Ectodermal cell (in vitro differentiated cells): Measurements from ENCODE around the gene USH1C.

Experiments used
- H3K27ac ChIP-seq: 2 replicates; pipeline ENCODE4 v1.7.0; 2013; ENCODE audit warnings: mild to moderate bottlenecking, low read depth, low read length; ENCODE audit not compliant: insufficient read depth, poor library complexity, severe bottlenecking
- H3K27me3 ChIP-seq: 2 replicates; pipeline ENCODE4 v1.7.0; 2013; ENCODE audit warnings: mild to moderate bottlenecking, low read length; ENCODE audit not compliant: insufficient read depth, control insufficient read depth, poor library complexity, severe bottlenecking
- H3K36me3 ChIP-seq: one replicate; pipeline ENCODE4 v1.7.0; 2013; ENCODE audit warnings: low read length; ENCODE audit not compliant: control insufficient read depth, insufficient read depth
- H3K4me1 ChIP-seq: one replicate; pipeline ENCODE4 v1.7.0; 2013; ENCODE audit warnings: low read length; ENCODE audit not compliant: control insufficient read depth, insufficient read depth
- H3K4me3 ChIP-seq: 2 replicates; pipeline ENCODE4 v1.7.0; 2013; ENCODE audit warnings: low read depth, low read length, control low read depth; ENCODE audit not compliant: insufficient read depth
- H3K9me3 ChIP-seq: 2 replicates; pipeline ENCODE4 v1.7.0; 2013; ENCODE audit warnings: mild to moderate bottlenecking, low read length, moderate library complexity; ENCODE audit not compliant: control insufficient read depth
- WGBS, 2 experiments: methylation state at CpG; one replicate each; pipeline ENCODE4 v1.1.7; 2013; ENCODE audit warnings: missing lambda C conversion rate in 2 of 2; 5-methylcytosine and 5-hydroxymethylcytosine counted together

USH1C gene

GRCh38 chr11:17506942-17507341 lies 37.3 kb downstream of the USH1C start:
- H3K9me3 ChIP-seq = no peaks in the 10 kb centered on the region
- WGBS, 2 experiments = 79 to 84% methylated on average over 3 of the region's 3 CpGs

GRCh38 chr11:17506314-17506713 lies 37.9 kb downstream of the USH1C start:
- Histone ChIP-seq H3K36me3 (no peaks in the 10 kb centered on the region), H3K4me1 (no peaks in the 10 kb centered on the region), H3K9me3 (no peaks in the 10 kb centered on the region), H3K27me3 (no peaks in the 10 kb centered on the region), H3K27ac (no peak overlapping the region), H3K4me3 (no peak overlapping the region)
- 93% methylated on average over 6 of the region's 6 CpGs for WGBS, 2 experiments

More at GRCh38 chr11:17506942-17507341, 37.3 kb downstream of the USH1C start:
- H3K36me3 ChIP-seq = no peaks in the 10 kb centered on the region
- no peak overlapping the region for H3K4me3 ChIP-seq
- H3K27me3 ChIP-seq = no peaks in the 10 kb centered on the region
- H3K27ac ChIP-seq = no peak overlapping the region
- no peaks in the 10 kb centered on the region for H3K4me1 ChIP-seq

- H3K4me3 ChIP-seq = no peak overlapping the region
- H3K27ac ChIP-seq = no peak overlapping the region
- H3K4me1 ChIP-seq = no peaks in the 10 kb centered on the region
- H3K36me3 ChIP-seq = no peaks in the 10 kb centered on the region
- H3K27me3 ChIP-seq = no peaks in the 10 kb centered on the region
- no peaks in the 10 kb centered on the region for H3K9me3 ChIP-seq
- WGBS, 2 experiments = 81 to 87% methylated on average over 4 of the region's 4 CpGs
Observed at GRCh38 chr11:17505146-17505545, 39.1 kb downstream of the USH1C start.

- no peaks in the 10 kb centered on the region for H3K4me1 ChIP-seq
- no peak overlapping the region for H3K27ac ChIP-seq
- no peaks in the 10 kb centered on the region for H3K27me3 ChIP-seq
- no peak overlapping the region for H3K4me3 ChIP-seq
- H3K9me3 ChIP-seq = no peaks in the 10 kb centered on the region
- no peaks in the 10 kb centered on the region for H3K36me3 ChIP-seq
- WGBS, 2 experiments = 55 to 61% methylated on average over 9 of the region's 9 CpGs
Observed at GRCh38 chr11:17504330-17505107, 39.7 kb downstream of the USH1C start.

GRCh38 chr11:17502630-17503029 lies 41.6 kb downstream of the USH1C start:
- no peaks in the 10 kb centered on the region for H3K36me3 ChIP-seq
- 95 to 96% methylated on average over 4 of the region's 4 CpGs for WGBS, 2 experiments
- no peak overlapping the region for H3K27ac ChIP-seq
- H3K4me3 ChIP-seq = no peak overlapping the region
- H3K4me1 ChIP-seq = no peaks in the 10 kb centered on the region
- no peaks in the 10 kb centered on the region for H3K27me3 ChIP-seq
- no peaks in the 10 kb centered on the region for H3K9me3 ChIP-seq

- Histone ChIP-seq H3K27ac (no peak overlapping the region), H3K4me3 (no peak overlapping the region), H3K27me3 (no peaks in the 10 kb centered on the region), H3K4me1 (no peaks in the 10 kb centered on the region), H3K36me3 (no peaks in the 10 kb centered on the region), H3K9me3 (no peaks in the 10 kb centered on the region)
- WGBS, 2 experiments = 93 to 94% methylated on average over 12 of the region's 12 CpGs
Observed at GRCh38 chr11:17500673-17501072, 43.5 kb downstream of the USH1C start.

GRCh38 chr11:17498475-17498874 lies 45.7 kb downstream of the USH1C start:
- Histone ChIP-seq H3K4me1 (no peaks in the 10 kb centered on the region), H3K4me3 (no peak overlapping the region), H3K9me3 (no peaks in the 10 kb centered on the region), H3K27me3 (no peaks in the 10 kb centered on the region), H3K36me3 (no peaks in the 10 kb centered on the region), H3K27ac (no peak overlapping the region)
- 65 to 67% methylated on average over 5 of the region's 5 CpGs for WGBS, 2 experiments

- H3K36me3 ChIP-seq = no peaks in the 10 kb centered on the region
- H3K27ac ChIP-seq = no peak overlapping the region
- H3K9me3 ChIP-seq = no peaks in the 10 kb centered on the region
- WGBS, 2 experiments = 52 to 59% methylated on average over 4 of the region's 4 CpGs
- no peaks in the 10 kb centered on the region for H3K27me3 ChIP-seq
- H3K4me3 ChIP-seq = no peak overlapping the region
- H3K4me1 ChIP-seq = no peaks in the 10 kb centered on the region
Observed at GRCh38 chr11:17498058-17498457, 46.2 kb downstream of the USH1C start.

- no peak overlapping the region for H3K27ac ChIP-seq
- H3K9me3 ChIP-seq = no peaks in the 10 kb centered on the region
- WGBS, 2 experiments = 87 to 90% methylated on average over 7 of the region's 7 CpGs
- H3K36me3 ChIP-seq = no peaks in the 10 kb centered on the region
- no peaks in the 10 kb centered on the region for H3K27me3 ChIP-seq
- H3K4me3 ChIP-seq = no peak overlapping the region
- no peaks in the 10 kb centered on the region for H3K4me1 ChIP-seq
Observed at GRCh38 chr11:17496406-17496805, 47.8 kb downstream of the USH1C start.

GRCh38 chr11:17494019-17494418 lies 50.2 kb downstream of the USH1C start:
- no peak overlapping the region for H3K27ac ChIP-seq
- H3K4me3 ChIP-seq = no peak overlapping the region
- no peaks in the 10 kb centered on the region for H3K9me3 ChIP-seq
- H3K4me1 ChIP-seq = no peaks in the 10 kb centered on the region
- 77 to 82% methylated on average over 6 of the region's 6 CpGs for WGBS, 2 experiments
- H3K36me3 ChIP-seq = no peaks in the 10 kb centered on the region
- no peaks in the 10 kb centered on the region for H3K27me3 ChIP-seq
